HG02840 (cell line): Measurements from ENCODE around the gene CCDC148.
"Not testable (repeated sequence)": the region's sequence is repeated elsewhere in the genome, so short reads cannot be mapped to it uniquely, and the experiment has no call there.

Experiments used
- ATAC-seq: cut with Tn5 transposase; IDR thresholded peaks from one replicate; pipeline ENCODE4 v1.9.1; 2021; ENCODE audit warnings: mild to moderate bottlenecking, moderate library complexity, moderate number of reproducible peaks; ENCODE audit not compliant: unreplicated experiment, low FRiP score

Gene CCDC148

GRCh38 chr2:158380746-158381145 lies 75.8 kb downstream of the CCDC148 start:
- no peak for ATAC-seq

DNA sequence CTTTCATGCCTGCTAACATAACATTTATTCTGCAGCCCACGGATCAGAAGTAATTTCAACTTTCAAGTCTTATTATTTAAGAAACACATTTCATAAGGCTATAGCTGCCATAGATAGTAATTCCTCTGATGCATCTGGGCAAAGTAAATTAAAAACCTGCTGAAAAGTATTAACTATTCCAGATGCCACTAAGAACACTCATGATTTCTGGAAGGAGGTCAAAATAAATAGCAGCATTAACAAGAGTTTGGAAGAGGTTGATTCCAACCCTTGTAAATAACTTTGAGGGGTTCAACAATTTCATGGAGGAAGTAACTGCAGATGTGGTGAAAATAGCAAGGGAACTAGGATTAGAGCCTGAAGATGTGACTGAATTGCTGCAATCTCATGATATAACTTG lies 77.6 kb downstream of the CCDC148 start:
- no peak for ATAC-seq

GRCh38 chr2:158366342-158366741 lies 90.2 kb downstream of the CCDC148 start:
- ATAC-seq = no peak

GRCh38 chr2:158359846-158360245 lies 96.7 kb downstream of the CCDC148 start:
- no peak for ATAC-seq

- no peak for ATAC-seq
Measured at GRCh38 chr2:158357699-158358098, 98.9 kb downstream of the CCDC148 start.

GRCh38 chr2:158357122-158357521 lies 99.4 kb downstream of the CCDC148 start:
- ATAC-seq = no peak

- ATAC-seq = not testable (repeated sequence)
Measured at GRCh38 chr2:158351466-158351816, 105.1 kb downstream of the CCDC148 start.

- ATAC-seq = not testable (repeated sequence)
Measured at GRCh38 chr2:158350751-158351465, 105.6 kb downstream of the CCDC148 start.

DNA sequence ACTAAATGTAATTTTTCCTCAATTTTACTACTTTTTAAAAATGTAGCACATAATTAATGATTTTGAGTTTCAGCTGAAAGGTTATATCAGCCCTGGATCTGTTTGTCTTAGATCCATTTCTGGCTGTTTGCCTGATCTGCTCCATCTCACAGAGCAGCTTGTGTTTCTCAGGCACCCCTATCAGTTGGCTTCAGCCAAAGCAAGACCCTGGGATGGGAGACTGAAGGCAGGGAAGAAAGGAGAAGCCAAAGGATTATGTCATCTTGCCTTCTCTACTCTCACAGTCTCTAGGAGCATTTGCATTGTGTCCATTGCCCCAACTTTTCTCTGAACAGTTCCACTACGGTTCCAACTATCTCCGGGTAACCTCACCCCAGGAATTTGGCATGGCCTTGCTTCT lies 110.5 kb downstream of the CCDC148 start:
- ATAC-seq = no peak

DNA sequence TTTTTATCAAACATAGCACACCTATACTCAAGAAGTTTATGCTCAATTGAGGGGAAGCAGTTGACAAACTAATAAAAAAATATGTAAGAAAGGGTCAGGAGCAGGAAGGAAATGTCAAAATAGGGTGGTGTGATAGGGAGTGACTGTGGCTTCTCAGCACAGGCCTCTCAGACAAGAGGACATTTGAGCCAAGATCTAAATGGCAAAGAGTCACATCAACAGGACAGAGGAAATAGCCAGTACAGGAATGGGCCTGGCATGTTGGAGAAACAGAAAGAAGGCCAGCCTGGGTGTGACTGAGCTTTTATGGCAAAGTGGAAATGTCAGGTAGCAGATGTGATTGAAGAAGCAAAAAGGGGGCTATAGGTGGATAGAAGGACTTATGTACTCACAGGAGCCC lies 117.0 kb downstream of the CCDC148 start:
- no peak for ATAC-seq

DNA sequence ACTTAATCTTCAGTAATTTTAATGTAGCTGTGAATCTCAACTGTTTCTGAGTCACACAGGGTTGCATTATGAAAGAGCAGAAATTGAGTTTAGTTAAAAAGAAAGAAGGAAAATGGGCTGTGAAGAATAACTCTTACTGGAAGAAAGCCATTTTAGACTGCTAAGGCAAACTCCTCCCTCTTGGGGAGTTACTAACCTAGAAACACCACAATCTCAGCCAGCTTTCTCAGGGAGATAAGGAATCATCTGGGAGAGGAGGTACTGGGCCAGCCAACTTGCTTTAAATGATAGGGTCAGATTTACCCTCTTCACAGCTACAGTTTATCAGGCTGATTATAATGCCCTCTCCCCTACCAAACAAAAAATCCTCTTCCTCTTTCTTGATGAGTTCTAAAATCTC lies 119.5 kb downstream of the CCDC148 start:
- ATAC-seq = no peak

GRCh38 chr2:158331799-158332198 lies 124.8 kb downstream of the CCDC148 start:
- not testable (repeated sequence) for ATAC-seq

DNA sequence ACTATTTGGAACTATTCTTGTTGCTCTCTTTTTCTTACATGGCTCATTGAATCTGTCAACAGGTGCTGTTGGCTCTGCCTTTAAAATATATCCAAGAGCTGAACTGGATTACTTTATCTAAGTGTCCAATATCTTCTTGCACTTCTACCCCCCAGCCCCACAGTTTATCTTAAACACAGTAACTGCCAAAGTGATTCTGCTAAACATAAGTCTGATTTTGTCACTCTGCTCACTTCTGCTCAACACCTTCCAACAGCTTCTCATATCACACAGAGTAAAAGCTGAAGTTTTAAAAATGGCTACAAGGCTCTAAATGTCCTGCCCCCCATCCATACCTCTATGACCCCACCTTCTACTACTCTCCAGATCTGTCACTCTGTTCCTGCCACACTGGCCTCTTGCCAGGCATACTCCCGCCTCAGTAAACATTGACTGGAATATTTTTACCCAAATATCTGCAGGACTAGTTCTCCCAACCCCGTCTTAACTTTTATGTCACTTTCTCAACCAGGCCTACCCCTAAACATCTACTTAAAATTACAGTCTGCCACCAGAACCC lies 130.7 kb downstream of the CCDC148 start:
- ATAC-seq = no peak

DNA sequence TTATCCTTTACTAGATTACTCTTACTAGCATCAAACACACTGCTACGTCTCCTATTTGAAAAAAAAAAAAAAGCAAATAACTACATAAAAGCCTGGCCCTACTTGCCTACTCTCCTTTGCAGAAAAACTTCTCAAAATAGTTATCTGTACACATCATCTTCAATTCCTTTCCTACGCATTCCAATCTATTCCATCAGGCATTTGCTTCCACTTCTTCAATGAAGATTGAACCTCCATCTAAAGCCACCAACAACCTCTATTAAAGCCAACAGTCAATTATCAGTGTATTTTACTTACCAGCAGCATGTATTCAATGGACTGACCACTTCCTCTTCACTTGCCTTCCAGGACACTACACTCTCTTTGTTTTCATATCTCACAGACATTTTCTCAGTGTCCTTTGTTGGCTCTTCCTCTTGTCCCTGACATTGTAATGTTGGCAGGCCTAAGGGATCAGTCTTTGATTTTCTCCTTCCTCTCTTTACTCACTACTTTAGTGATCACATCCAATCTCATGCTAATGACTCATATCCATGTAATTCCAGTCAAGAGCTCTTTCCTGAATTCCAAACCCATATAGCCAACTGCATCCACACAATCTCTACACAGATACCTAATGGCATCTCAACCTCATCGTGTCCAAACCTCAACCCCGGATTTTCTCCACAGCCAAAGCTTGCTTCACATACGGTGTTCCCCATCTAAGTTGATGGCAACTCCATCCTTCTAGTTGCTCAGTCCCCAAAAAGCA lies 131.3 kb downstream of the CCDC148 start:
- ATAC-seq = no peak

GRCh38 chr2:158323381-158323780 lies 133.2 kb downstream of the CCDC148 start:
- ATAC-seq = no peak

DNA sequence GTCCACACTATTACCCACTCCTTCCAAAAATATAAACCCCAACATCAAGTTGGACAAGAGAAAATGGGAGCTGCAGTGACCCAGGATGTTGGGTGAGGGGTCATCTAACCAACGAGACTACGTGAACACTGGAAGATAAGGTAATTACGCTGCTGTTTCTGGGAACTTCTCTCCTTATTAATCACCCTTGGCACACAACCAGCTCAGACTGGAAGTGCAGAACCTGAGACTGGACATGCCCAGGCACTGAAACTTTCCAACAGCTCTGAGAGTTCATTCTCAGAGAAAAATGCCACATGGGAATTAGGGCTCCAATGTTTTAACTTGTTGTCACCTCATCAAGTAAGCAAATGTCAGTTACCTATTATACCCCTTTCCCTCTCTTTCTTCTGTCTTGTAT lies 135.3 kb downstream of the CCDC148 start:
- no peak for ATAC-seq

DNA sequence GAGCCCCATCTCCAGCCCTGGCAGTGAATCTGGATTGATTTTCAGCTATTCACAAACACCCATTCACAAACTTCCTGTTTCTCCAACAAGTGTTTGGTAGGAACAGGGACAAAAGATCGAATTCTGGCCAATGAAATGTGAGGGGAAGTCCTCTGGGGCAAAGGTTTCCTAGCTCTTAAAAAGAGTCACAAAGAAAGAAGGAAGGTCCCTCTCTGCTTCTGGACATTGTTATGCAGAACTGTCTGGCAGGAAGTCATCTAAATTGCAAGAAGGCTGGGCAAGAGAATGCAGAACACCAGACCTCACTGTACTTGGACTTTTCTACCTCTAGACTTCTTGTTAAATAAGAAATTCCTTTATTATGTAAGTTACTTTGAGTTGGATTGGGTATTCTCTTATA lies 137.3 kb downstream of the CCDC148 start:
- no peak for ATAC-seq

GRCh38 chr2:158317642-158318041 lies 138.9 kb downstream of the CCDC148 start:
- no peak for ATAC-seq

GRCh38 chr2:158315803-158316414 lies 140.6 kb downstream of the CCDC148 start:
- no peak for ATAC-seq

DNA sequence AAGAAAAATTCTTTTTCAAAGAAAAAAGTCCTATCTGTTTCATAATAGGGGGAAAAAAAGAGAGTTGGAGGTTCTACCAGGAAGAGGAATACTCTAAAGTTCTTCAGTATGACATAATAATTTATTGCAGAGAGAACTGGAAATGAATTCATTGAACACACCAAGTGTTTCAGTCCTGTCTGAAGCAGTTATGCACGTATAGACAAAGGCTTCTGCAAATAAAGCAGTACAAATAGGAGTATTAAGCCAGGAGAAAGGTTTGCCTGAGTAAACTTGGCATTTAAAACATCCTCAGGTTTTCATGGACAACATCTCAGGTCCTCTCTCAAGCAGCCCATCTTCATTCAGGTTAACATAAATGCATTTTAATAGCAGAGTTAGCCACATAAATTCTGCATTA lies 141.6 kb downstream of the CCDC148 start:
- ATAC-seq = no peak

DNA sequence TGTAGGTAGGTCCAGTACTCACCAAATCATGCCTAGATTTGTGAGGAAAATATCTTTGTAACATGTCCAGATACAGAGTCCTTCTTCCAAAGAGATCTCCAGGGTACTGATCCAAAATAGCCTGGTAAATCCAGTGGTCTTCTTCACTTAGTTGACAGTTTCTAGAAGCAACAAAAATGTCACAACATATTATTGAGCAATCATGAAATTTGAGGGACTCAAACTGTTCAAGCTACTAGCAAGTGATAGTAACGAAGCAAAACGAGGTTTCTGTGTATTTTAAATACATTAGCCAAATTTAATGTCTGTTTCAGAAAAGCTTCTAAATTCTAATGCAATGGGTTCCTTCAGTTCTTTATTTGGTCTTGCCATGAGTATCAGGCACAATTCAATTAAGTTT lies 142.8 kb downstream of the CCDC148 start:
- no peak for ATAC-seq
